ENCODE measurements around the gene FOSB.

DNA sequence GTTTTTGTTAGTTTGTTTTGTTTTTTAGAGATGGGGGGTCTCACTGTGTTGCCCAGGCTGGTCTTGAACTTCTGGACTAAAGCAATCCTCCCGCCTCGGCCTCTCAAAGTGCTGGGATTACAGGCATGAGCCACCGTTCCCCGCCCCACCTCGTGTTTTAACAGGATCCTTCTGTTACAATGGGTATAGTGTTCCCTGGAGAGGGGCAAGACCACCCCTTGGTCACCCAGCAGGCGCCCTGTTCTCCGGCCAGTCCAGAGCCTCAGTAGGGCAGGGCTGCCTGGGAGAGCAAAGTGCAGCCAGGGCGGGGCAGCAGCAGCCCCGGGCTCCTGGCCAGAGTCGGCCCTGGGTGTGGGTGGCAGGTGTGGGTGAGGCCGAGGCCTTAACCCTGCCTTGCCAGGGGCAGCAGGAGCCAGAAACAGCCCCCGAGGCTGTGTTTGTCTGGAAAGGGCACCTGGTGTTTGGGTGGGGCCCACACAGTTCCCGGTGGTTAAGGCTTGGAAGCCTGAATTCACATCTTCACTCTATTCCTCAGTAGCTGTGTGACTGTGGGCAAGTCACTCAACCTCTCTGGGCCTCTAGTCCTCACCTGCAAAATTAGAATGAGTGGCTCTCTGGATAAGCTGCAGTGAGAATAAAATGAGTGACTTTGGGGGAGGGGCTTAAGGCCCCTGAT is 46.7 kb downstream of the FOSB start:
- TF ChIP-seq, protein P1, sequence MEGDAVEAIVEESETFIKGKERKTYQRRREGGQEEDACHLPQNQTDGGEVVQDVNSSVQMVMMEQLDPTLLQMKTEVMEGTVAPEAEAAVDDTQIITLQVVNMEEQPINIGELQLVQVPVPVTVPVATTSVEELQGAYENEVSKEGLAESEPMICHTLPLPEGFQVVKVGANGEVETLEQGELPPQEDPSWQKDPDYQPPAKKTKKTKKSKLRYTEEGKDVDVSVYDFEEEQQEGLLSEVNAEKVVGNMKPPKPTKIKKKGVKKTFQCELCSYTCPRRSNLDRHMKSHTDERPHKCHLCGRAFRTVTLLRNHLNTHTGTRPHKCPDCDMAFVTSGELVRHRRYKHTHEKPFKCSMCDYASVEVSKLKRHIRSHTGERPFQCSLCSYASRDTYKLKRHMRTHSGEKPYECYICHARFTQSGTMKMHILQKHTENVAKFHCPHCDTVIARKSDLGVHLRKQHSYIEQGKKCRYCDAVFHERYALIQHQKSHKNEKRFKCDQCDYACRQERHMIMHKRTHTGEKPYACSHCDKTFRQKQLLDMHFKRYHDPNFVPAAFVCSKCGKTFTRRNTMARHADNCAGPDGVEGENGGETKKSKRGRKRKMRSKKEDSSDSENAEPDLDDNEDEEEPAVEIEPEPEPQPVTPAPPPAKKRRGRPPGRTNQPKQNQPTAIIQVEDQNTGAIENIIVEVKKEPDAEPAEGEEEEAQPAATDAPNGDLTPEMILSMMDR (IDR thresholded peaks at IDR 0.05): 0 out of 3 replicates have a peak, but pooled peaks have one; percentile 10
- TF ChIP-seq, protein P2, sequence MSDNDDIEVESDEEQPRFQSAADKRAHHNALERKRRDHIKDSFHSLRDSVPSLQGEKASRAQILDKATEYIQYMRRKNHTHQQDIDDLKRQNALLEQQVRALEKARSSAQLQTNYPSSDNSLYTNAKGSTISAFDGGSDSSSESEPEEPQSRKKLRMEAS (IDR thresholded peaks at IDR 0.05): no peak
- peak; percentile 17; the same call in 1 of the 2 replicates for TF ChIP-seq KDM1A (IDR thresholded peaks at IDR 0.05; ENCODE audit: low read depth)
- TF ChIP-seq, protein P3, sequence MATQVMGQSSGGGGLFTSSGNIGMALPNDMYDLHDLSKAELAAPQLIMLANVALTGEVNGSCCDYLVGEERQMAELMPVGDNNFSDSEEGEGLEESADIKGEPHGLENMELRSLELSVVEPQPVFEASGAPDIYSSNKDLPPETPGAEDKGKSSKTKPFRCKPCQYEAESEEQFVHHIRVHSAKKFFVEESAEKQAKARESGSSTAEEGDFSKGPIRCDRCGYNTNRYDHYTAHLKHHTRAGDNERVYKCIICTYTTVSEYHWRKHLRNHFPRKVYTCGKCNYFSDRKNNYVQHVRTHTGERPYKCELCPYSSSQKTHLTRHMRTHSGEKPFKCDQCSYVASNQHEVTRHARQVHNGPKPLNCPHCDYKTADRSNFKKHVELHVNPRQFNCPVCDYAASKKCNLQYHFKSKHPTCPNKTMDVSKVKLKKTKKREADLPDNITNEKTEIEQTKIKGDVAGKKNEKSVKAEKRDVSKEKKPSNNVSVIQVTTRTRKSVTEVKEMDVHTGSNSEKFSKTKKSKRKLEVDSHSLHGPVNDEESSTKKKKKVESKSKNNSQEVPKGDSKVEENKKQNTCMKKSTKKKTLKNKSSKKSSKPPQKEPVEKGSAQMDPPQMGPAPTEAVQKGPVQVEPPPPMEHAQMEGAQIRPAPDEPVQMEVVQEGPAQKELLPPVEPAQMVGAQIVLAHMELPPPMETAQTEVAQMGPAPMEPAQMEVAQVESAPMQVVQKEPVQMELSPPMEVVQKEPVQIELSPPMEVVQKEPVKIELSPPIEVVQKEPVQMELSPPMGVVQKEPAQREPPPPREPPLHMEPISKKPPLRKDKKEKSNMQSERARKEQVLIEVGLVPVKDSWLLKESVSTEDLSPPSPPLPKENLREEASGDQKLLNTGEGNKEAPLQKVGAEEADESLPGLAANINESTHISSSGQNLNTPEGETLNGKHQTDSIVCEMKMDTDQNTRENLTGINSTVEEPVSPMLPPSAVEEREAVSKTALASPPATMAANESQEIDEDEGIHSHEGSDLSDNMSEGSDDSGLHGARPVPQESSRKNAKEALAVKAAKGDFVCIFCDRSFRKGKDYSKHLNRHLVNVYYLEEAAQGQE (IDR thresholded peaks at IDR 0.05): no peak
